Neural progenitor cell (in vitro differentiated cells): ENCODE results near the gene CNOT4.

Experiments used
- EZH2 ChIP-seq: fragments of 200-600 bp; sonication (generic); IDR thresholded peaks from 2 replicates; pipeline ENCODE4 v1.6.1; 2017; ENCODE audit warnings: antibody characterized with exemption, mild to moderate bottlenecking, moderate library complexity
- EZH2phosphoT487 ChIP-seq: fragments of 200-600 bp; sonication (generic); IDR thresholded peaks from 2 replicates; pipeline ENCODE4 v1.6.1; 2017; ENCODE audit warnings: antibody characterized with exemption
- TF ChIP-seq, protein P1 (sequence below): fragments of 200-600 bp; sonication (generic); IDR thresholded peaks from 2 replicates; pipeline ENCODE4 v1.5.1; 2017; ENCODE audit warnings: antibody characterized with exemption, mild to moderate bottlenecking

DNA sequence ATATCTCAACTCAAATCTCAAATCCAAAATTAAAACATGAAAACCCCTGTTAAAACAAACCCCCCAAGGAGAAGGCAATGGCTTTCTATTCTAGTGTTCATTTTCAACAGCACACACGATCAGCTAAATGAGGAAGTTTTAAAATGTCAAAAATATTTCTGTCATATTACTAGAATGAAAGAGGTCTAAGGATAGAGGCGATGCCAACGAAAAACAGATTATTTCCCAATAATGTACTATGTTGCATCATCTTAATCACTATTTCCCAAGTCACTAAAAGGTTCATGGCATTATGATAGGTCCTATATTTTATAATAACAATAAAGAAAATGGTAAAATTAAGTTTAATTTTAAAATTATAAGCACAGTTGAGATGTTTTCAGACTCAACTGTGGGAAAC, 10.1 kb downstream of the CNOT4 start:
- TF ChIP-seq, protein P1, sequence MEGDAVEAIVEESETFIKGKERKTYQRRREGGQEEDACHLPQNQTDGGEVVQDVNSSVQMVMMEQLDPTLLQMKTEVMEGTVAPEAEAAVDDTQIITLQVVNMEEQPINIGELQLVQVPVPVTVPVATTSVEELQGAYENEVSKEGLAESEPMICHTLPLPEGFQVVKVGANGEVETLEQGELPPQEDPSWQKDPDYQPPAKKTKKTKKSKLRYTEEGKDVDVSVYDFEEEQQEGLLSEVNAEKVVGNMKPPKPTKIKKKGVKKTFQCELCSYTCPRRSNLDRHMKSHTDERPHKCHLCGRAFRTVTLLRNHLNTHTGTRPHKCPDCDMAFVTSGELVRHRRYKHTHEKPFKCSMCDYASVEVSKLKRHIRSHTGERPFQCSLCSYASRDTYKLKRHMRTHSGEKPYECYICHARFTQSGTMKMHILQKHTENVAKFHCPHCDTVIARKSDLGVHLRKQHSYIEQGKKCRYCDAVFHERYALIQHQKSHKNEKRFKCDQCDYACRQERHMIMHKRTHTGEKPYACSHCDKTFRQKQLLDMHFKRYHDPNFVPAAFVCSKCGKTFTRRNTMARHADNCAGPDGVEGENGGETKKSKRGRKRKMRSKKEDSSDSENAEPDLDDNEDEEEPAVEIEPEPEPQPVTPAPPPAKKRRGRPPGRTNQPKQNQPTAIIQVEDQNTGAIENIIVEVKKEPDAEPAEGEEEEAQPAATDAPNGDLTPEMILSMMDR = no peak
- no peak for TF ChIP-seq EZH2
- no peak for TF ChIP-seq EZH2phosphoT487
